Measurements from ENCODE around the gene TOLLIP.
"Not testable (repeated sequence)": the region's sequence is repeated elsewhere in the genome, so short reads cannot be mapped to it uniquely, and the experiment has no call there.

The TOLLIP gene

DNA sequence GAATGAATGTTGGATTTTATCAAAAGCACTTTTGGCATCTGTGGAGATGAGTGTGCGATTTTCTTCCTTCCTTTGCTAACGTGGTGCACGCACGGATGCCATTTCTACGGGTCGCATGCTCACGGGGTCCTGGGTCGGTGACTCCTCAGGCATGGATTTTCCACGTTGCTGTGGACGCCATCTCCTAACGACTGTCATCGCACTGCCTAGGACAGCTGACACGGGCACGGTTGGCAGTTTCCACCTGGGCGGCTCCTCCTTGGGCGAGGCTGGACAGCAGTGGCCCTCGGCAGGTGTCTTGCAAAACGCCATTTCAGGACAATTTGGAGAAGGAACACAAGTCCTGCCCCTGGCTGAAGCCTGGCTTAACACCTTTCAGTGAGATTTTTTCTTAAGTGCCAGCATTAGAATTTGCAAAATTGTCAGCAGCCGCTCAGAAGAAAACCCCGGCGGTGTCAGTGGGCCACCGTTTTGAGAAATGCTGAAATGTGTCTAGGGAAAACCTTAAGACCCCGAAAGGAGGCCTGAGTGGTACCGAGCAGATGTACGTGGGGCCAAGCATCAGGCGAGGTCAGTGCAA, 34.7 kb upstream of the TOLLIP start:
- DNase-seq (ENCODE audit: low read depth, low spot score): no peak

DNA sequence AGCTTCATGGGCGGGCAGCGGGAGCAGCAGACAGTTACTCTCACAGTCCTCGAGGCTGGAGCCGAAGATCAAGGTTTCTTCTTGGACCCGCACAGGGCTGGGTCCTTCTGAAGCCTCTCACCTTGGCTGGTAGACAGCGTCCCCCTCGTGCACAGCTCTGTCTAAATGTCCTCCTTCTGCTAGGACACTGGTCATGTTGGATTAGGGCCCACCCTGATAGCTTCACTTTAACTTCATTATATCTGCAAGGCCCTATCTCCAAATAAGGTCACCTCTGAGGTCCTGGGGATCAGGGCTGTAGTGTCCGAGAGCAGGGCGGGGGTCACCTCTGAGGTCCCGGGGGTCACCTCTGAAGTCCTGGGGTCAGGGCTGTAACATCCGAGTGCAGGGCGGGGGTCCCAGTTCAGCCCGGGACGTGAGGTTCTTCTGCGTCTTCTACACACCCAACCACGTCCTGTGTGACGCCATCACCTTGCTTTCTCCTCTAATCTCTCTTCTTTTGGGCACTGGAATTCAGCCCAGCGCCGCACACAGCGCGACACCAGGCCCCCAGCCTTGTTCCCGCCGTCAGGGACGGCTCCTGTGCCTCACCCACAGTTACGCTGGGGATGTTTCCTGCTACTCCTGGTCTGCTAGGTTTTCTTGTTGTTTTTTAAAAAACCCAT, 34.1 kb upstream of the TOLLIP start:
- DNase-seq (ENCODE audit: low read depth, low spot score): no peak

DNA sequence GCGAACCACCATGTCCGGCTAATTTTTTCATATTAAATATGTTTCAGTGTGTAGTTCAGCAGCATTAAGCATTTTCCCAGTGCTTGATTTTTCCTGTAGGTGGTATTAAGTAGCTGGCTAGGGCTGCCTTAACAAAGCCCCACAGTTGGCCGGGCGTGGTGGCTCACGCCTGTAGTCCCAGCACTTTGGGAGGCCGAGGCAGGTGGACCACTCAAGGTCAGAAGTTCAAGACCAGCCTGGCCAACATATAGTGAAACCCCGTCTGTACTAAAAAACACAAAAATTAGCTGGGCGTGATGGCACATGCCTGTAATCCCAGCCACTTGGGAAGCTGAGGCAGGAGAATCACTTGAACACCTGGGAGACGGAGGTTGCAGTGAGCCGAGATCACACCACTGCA, 33.5 kb upstream of the TOLLIP start:
- DNase-seq (ENCODE audit: low read depth, low spot score): no peak

DNA sequence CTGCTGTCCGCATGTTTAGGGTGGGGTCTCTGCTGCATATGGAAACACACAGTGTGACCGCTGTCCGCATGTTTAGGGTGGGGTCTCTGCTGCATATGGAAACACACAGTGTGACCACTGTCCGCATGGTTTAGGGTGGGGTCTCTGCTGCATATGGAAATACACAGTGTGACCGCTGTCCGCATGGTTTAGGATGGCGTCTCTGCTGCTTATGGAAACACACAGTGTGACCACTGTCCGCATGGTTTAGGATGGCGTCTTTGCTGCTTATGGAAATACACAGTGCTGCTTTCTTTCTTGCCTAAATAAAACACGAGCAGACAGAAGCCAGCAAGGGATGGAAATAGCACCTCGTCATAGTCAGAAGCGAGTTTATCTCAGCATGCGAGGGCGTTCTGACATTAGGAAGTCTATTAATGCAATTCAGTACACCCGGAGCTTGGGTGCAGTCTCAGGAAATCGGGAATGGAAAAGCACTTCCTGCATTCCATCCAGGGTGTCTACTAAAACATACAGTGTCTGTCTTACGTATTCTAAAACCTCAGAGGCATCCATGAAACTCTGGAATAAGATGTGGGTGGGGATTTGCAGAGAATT, 32.6 kb upstream of the TOLLIP start:
- DNase-seq (ENCODE audit: low read depth, low spot score): no peak

DNA sequence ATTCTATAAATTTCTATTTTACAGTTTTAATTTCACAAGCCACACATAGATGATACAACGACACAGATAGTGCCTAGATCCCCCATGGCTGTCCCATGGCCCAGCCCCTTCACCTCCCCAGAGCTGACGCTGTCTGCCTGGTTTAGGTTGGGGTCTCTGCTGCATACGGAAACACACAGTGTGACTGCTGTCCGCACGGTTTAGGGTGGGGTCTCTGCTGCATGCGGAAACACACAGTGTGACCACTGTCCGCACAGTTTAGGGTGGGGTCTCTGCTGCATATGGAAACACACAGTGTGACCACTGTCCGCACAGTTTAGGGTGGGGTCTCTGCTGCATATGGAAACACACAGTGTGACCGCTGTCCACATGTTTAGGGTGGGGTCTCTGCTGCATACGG, 31.8 kb upstream of the TOLLIP start:
- DNase-seq (ENCODE audit: low read depth, low spot score): not testable (repeated sequence)

DNA sequence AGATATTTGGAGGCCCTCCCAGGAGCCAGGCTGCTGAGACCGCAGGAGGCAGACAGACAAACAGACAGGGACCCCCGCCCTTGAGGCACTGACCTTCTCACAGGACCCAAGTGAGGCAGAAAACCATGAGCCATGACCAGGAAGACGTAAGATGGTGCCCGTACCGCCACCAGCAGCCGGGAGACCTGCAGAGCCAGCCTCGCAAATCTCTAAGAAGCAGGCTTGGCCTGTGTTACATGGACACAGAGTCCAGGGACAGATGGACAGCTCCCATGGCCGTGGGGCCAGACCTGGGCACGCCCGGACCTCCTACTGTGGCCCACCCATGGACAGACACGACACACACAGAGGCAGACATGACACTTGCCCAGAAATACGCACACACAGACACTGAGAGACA, 30.7 kb upstream of the TOLLIP start:
- DNase-seq (ENCODE audit: low read depth, low spot score): no peak

DNA sequence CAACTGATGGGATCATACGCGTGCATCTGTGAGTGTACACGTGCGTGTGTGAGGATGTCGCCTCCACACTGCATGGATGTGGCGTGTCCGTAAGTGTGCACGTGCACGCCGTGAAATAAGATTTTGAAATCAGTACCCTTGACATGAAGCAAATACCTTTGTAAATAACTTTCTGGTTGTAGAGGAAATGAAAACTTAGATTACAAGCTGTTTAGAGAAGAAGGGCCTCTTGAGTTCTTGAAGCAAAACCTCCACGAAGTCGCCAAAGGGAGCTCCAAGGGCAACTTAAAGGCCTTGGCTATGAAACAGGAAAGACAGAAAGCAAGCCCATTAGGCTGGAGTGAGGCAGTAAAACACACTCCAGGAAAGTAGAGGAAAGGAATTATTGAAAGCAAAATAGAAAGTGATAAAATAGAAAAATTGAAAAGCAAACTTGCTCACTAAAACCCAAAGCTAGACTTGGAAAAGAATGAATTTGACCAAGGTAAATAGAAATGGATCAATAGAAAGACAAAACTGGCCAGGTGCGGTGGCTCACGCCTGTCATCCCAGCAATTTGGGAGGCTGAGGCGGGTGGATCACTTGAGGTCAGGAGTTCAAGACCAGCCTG, 29.7 kb upstream of the TOLLIP start:
- no peak for DNase-seq (ENCODE audit: low read depth, low spot score)

DNA sequence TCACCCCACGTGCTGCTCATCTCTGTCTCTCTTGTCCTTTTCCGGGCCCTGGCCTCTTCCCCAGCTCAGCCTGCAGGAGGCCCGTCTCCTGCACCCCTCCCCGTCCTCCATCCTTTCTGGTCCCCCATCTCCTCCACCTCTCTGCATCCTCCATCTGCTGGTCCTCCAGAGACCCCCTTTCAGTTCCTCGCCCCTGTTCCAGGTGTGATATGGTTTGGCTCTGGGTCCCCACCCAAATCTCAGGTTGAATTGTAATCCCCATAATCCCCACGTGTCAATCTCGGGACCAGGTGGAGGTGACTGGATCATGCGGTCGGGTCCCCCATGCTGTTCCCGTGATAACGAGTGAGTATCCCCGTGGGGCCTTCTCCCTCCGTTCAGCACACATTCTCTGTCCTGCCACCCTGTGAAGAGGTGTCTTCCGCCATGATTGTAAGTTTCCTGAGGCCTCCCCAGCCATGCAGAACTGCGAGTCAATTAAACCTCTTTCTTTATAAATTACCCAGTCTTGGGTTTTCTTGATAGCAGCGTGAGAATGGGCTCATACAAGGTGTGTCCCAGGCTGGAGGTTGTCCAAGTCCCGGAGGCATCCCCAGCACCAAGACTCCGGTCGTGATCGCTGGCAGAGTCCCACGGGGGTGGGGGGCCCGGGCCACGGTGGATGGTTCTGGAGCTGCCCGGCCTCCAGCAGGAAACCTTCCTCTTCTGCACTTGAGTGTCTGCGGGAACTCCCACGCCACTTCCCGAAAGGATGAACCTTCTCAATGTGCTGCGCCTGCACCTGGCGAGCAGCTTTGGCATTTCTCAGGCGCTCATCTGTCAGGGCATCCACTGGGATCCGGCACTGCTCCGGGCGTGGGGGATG, 29.0 kb upstream of the TOLLIP start:
- DNase-seq (ENCODE audit: low read depth, low spot score): no peak

DNA sequence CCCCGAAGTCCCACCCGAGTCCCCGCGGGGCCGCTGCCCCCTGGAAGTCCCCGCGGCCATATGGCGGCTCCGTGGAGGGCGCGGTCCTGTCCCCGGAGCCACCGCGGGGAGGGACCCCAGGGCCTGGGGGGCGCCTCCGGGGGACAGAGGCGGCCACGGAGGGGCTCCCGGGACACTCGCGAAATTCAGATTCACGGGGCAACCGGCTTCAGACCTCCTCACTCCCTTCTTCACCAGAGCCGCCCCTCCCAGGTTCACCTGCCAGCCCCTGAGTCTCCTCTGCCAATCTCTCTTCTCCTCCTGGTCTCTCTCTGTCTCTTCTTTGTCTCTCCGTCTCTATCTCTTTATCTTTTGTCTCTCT, 28.2 kb upstream of the TOLLIP start:
- DNase-seq (ENCODE audit: low read depth, low spot score): no peak

DNA sequence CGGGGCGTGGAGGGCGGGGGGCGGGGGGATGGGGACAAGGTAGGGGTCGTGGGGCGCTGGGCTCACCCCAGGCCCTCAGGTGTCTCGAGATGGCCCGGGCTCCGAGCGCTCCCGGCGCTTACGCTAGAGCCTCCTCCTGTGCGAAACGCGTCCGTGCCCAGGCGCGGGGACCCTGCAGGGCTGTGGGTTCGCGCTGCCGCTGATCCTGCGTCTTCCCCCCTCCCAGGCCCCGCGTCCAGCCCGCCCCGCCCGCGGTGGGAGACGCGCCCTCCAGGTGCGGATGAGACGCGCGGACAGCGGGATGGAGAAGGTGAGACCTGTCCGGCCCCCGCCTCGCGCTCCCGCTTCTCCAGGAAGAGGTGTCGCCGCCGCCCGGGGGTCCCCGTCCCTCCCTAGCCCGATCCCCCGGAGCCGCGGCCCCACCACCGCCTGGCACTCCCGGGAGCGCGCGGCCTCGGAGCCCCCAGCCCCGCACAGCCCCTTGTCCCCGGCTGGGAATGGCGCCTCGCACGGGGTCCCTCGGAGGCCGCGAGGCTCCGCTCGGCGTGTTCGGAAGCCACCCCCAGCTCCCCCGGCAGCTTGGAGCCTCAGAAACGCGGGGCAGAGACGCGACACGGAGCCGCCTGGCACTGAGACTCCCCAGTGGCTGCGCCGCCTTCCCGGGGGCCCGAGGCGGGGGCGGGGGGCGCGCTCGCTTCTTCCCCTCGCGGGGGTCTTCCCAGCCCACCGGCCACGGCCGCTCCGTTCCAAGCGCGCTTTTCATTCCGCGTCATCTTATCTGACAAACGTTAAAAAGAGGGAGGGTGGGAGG, 27.6 kb upstream of the TOLLIP start:
- DNase-seq (ENCODE audit: low read depth, low spot score): no peak

DNA sequence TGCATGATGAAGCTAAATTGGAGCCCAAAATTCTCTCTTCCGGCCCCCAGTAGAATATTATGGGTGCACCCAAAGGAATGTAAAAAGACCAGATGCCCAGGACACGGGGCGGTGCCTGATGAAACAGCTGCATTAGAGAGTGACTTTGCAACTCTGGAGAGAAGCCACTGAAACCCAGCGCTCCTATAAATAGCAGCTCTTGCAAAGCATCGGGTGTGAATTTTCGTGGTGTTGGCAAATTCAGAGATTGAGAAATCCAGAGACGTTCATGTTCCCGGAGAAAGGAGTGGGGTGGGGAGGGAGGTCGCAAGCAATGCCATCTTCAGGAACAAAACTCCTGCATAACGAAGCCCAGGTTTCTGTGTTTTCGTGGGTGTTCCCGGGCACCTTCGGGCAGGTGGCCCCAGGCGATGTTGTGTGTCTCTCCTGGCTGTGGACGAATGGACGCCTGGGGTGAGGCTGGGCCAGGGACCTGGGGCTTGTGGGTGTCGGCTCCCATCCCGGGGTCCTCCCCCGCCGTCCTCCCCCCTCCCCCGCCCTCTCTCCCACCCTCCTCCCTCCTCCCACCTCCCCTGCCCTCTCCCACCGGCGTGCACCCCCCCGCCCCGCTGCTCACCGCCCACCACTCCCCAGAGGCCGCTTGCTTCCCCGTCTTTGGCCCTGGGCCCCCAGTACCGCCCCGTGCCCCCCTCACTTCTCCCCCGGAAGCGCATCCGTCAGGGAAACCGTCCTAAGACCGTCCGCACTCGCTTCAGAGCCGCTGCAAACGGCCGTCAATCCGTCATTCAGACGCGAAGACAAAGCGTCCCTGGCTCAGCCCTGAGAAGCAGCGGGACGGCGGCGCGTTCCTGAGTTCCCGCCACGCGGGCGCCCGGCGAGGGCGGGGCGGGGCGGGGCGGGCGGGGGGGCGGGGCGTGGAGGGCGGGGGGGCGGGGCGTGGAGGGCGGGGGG, 26.7 kb upstream of the TOLLIP start:
- DNase-seq (ENCODE audit: low read depth, low spot score): no peak

DNA sequence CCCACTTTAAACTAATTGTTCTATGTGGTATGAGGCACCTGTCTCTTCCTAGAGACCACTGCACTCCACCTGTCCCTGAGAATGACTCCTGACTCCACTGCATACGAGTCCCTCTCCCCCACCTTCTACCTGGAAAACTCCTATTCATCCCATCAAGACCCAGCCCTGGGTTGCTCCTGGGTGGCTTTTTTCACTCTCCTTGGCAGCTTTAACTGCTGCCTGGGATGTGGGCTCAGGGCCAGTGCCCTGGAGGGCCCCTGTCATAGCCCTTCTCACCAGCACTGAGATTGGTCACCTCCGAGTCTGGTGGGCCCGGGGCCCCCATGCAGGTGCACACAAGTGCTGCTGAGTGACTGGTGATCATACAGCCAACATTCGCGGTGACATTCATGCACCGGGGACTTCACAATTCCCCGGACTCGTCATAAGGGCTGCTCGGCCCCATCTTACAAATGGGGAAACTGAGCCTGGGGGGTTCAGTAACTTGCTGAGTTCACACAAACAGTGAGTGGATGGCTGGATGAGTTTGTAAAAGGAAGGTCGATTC, 25.9 kb upstream of the TOLLIP start:
- DNase-seq (ENCODE audit: low read depth, low spot score): no peak

DNA sequence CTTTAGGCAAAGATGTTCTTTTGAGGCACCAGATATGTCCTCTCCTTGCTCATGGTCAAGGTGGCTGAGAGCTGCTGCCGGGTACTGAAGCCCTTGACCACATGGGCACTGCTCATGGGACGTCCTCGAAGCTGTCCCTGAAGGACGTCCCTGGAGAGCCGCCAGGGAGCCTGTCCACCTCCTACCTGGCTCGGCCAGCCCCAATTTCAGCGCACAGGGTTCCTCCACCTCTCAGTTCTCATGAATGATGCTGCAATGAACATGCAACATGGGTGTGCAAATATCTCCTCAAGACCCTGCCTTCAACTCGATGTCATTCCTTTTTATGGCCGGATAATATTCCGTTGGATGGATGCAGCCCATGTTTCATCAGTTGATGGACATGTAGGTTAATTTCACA, 24.4 kb upstream of the TOLLIP start:
- DNase-seq (ENCODE audit: low read depth, low spot score): no peak

DNA sequence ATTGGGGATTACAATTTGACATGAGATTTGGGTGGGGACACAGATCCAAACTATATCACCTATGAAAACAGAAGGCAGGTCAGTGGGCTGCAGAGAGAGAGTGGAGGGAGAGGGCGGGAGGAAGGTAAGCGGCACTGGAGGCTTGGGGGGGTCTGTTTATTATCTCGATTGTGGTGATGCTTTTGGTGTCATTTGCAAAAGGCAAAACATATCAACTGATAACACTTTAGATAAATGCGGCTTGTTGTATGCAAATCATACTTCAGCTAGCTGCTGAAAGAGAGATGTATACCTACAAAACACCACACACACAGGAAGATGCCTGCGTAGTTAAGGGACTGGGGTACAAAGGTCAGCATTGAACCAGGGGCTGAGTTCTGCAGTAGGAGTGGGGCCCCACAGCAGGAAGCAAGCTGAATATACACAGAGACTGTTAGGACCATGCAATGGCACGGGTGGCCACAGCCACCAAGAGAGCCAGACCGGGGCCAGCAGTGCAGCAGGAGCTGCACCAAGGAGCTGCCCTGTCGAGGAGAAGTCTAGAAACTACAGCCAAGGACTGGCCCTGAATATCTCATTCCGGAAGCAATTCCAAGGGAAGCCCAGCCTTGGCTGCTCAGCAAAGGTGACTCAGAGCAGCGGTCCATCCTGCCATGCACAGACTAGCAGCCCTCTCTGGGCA, 23.8 kb upstream of the TOLLIP start:
- no peak for DNase-seq (ENCODE audit: low read depth, low spot score)

DNA sequence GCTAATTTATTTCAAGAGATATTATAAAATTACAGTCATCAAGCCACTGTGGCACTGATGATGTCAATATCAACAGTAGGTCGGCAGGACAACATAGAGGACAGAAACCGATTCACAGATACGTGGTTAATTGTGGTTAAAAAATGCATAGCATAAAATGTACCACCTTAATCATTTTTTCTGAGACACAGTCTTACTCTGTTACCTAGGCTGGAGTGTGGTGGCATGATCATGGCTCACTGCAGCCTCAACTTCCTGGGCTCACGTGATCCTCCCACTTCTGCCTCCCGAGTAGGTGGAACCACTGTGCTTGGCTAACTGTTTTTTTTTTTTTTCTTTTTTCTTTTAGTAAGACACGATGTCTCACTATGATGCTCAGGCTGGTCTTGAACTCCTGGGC, 21.0 kb upstream of the TOLLIP start:
- DNase-seq (ENCODE audit: low read depth, low spot score): no peak

DNA sequence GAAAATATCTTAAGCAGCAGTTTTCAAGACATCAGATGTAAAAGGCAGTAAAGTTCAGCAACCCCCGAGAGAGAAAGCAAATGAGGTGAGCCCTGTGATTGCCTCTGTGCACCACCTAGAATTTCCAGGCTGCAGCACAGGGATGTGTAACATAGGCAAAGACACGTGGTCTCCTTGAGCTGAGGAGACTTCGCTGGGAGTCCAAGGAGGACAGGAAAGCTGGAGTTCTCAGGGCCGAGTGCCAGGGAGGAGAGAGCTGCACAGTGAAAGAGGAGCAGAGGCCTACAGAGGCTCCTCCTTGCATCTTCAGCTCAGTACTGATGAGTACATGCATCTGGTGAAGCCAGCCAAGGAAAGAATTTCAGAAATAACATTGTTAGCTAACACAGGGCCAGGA, 17.6 kb upstream of the TOLLIP start:
- no peak for DNase-seq (ENCODE audit: low read depth, low spot score)

DNA sequence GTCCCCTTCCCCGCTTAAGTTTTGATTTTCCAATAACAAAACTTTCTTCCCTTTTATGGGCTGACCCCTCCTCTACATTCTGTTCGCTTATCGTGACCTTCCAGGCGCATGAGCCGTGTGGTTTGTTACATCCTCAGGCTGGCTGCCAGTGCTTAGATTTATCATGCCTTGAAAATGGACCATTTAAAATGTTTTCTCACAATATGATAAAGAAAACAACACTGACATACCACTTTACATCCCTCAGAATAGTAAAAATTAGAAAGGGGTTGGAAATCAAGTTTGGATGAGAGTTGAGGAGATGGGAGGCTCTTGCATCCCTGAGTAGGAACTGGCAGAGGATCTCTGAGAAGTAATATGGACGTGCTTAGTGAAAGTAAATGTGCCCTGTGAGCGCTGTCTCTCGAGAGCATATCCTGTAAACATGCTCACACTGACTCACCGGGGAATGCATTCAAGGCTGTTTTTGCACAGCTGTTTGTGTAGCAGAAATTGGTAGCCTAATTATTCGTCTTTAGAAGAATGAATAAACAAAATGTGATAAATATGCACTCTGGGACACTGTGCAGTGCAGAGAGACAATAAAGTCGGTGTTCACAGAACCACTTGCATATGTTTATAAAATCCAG, 17.1 kb upstream of the TOLLIP start:
- no peak for DNase-seq (ENCODE audit: low read depth, low spot score)

DNA sequence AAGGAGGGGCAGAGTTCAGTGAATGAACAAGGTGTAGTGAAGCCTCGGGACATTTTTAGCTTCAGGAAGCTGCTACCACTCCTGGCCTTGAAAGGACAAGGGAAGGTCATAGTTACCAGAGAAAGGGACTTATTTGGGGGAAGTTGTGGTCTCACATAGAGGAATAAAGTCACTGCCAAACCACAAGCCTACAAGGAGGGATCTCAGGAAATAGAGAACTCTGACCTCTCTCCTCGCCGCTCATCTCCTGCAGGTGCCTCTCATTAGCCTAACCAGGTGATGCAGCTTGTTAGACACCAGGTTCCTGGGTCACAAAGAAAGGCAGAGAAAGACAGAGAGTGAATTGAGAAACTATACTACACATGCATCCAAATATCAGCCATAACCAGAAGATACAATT, 14.3 kb upstream of the TOLLIP start:
- DNase-seq (ENCODE audit: low read depth, low spot score): no peak

DNA sequence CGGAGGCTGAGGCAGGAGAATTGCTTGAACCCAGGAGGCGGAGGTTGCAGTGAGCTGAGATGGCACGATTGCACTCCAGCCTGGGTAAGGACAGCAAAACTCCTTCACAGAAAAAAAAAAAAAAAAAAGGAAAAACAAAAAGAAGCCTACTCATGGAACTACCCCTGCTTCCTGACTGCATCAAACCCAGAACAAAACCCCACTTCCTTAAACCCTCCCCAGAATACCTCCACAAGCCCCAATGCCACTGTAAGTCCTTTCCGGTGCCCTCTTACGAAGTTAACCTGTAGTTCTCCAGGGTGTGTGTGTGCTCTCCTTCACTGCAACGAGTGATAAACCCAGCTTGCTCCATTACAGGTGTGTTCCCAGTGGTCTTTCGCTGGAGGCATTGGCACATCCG, 8.6 kb upstream of the TOLLIP start:
- no peak for DNase-seq (ENCODE audit: low read depth, low spot score)
